PC-9 (cell line): ENCODE measurements around the gene PTTG2.

Experiments used
- EZH2 ChIP-seq: fragments of 200-600 bp; sonication (generic); IDR thresholded peaks from 2 replicates; pipeline ENCODE4 v1.8.0; 2017; ENCODE audit warnings: antibody characterized with exemption, low read depth
- TF ChIP-seq, protein P1 (sequence below): fragments of 200-600 bp; sonication (generic); conservative IDR thresholded peaks from 2 replicates; pipeline ENCODE4 v1.6.1; 2017; ENCODE audit warnings: mixed run types, antibody characterized with exemption, mild to moderate bottlenecking, moderate library complexity

DNA sequence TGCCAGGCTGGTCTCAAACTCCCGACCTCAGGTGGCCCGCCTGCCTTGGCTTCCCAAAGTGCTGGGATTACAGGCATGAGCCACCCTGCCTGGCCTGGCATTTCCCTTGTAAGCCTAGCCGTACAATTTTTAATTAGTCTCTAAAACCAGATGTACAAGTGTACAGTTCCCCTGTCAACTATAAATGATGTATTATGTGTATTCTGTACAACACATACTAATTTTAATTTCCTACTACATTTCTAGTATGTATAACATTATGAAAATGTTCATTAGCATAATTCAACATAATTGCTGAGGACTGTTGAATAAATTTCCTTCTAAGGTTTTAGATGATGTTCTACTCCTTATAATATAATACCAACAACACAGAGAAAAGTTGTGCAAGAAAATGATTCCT lies 41.5 kb upstream of the PTTG2 start:
- TF ChIP-seq, protein P1, sequence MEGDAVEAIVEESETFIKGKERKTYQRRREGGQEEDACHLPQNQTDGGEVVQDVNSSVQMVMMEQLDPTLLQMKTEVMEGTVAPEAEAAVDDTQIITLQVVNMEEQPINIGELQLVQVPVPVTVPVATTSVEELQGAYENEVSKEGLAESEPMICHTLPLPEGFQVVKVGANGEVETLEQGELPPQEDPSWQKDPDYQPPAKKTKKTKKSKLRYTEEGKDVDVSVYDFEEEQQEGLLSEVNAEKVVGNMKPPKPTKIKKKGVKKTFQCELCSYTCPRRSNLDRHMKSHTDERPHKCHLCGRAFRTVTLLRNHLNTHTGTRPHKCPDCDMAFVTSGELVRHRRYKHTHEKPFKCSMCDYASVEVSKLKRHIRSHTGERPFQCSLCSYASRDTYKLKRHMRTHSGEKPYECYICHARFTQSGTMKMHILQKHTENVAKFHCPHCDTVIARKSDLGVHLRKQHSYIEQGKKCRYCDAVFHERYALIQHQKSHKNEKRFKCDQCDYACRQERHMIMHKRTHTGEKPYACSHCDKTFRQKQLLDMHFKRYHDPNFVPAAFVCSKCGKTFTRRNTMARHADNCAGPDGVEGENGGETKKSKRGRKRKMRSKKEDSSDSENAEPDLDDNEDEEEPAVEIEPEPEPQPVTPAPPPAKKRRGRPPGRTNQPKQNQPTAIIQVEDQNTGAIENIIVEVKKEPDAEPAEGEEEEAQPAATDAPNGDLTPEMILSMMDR, result no peak
- TF ChIP-seq EZH2, result no peak
